ENCODE results near the gene BEND2.

The BEND2 gene

DNA sequence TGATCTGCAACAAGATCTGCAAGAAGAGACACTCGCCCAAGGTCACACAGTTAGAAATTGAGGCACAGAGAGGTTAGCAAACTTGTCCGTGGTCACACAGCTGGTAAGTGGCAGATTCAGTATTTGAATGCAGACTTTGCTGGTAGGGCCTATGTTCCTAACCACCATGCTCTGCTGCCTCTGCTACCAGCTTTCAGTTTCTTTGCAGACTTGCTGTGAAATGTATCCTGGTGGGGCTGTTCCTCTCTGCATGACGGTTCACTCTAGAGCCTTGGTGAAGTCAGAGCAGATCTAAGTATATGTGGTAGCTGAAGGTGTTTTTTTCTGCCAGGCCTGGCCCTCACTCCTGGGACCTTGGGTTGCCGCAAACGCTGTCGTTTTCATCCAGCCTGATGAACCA, 87.1 kb downstream of the BEND2 start:
- DNase-seq, result no peak

GRCh38 chrX:18129690-18130089, 91.0 kb downstream of the BEND2 start:
- no peak for DNase-seq

DNA sequence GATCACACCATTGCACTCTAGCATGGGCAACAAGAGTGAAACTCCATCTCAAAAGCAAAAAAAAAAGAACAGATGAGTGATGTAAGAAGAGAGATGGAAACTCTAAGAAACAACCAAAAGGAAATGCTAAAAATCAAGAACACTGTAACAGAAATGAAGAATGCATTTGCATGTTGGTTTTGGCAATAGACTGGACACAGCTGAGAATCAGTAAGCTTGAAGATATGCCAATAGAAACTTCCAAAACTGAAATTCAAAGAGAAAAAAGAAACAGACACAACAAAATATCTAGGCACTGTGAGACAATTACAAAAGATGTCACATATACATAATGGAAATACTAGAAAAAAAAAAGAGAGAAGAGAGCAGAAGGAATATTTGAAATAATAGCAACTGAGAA, 93.7 kb downstream of the BEND2 start:
- DNase-seq, result no peak

- DNase-seq, result no peak
Measured at GRCh38 chrX:18119856-18120255, 100.8 kb downstream of the BEND2 start.

Data from CD4-positive, alpha-beta T cell treated with Interferon gamma for 1 hour (primary cell).